ENCODE results near the gene PDHA1.

Gene PDHA1

GRCh38 chrX:19377799-19378198 is 34.1 kb downstream of the PDHA1 start:
- no peak for DNase-seq

DNA sequence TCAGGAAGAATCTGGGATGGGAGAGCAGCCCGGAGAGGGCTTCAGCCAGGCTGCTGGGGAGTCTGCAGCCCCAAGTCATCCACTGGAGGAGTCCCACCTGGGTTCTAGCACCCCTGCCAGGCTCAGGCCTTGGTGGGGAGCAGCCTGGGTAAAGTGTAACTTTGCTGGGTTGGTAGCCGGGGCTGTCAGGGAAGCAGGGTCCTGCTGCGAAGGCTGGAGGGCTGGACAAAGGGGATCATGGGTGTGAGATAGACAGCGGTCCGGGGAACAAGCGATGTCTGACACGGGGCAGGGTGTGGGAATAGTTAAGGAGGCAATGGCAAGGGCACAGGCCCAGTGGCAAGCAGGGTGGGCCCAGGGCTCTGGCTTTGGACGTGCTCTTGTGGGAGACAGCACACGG is 37.6 kb downstream of the PDHA1 start:
- DNase-seq = no peak

- DNase-seq = peak; percentile 23
Observed at GRCh38 chrX:19382555-19383145, 38.9 kb downstream of the PDHA1 start.

GRCh38 chrX:19386679-19387078 is 43.0 kb downstream of the PDHA1 start:
- no peak for DNase-seq

DNA sequence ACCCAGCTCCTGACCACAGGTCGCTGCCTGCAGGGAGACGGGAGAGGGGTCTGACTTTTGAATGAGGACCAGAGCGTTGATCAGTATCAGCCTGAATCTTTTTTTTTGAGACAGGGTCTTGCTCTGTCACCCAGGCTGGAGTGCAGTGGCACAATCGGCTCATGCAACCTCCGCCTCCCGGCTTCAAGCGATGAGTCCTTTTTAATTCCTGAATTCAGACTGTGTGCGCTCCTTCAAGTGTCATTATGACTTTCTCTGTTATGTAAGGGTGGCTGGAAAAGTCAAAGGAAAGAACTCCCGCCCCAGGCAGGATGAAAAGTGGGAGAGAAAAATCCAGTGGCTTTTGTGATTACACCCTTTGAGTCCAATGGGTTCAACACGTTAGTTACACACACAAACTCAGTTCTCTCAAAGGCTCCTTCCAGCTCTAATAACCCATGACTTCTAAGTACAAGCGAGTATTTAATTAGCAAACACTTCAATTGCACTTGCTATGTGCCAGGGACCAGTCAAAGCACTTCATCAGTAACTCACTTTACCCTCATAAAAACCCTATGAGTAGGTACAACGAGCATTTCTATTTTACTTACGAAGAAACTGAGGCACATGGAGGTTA is 44.4 kb downstream of the PDHA1 start:
- peak; percentile 30 for DNase-seq

DNA sequence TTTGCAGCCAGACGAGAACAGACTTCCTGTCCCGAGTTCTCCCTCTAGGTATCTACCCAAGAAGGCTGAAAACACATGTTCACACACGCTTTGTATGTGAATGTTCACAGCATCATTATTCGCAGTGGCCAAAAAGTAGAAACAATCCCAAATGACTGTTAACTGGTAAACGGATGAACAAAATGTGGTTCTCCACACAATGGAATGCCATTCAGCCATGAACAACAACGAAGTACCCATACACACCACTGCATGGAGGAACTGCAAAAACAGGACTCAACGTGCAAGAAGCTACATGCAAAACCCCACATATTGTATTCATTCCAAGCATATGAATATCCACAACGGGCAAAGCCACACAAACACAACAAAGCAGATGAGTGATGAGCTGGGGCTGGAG is 45.0 kb downstream of the PDHA1 start:
- no peak for DNase-seq

GRCh38 chrX:19389227-19389845 is 45.6 kb downstream of the PDHA1 start:
- no peak for DNase-seq

DNA sequence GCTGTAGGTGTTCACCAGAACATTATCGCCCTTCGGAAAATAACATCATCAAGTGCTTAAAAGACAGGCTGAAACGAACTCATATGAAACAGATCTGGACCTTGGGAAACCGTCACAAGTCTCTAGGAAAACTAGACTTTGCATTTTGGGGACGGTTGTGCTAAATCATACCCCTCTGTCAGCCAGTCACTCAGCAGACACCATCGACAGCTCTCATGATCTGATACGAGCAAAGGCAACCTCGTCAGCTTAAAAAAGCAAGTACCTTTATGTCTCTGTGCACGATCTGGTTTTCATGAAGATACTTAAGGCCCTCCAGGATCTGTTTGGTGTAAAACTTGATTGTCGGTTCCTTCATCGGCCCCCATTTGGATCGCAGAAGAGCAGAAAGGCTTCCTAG is 48.4 kb downstream of the PDHA1 start:
- no peak for DNase-seq

- no peak for DNase-seq
Observed at GRCh38 chrX:19392703-19393102, 49.0 kb downstream of the PDHA1 start.

DNA sequence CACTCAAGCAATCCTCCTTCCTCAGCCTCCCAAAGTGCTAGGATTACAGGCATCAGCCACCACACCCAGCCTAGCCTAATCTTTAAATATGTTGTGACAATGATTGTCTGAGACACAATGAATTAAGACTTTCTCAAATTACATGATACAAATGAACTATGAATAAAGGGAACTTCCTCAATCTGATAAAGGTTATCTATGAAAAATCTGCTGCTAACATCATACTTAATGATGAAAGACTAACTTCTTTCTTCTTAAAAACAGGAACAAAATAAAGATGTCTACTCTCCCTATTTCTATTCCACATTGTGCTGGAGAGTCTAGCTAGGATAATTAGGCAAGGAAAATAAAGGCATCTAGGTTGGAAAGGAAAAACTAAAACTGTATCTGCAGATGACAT is 60.0 kb downstream of the PDHA1 start:
- no peak for DNase-seq

DNA sequence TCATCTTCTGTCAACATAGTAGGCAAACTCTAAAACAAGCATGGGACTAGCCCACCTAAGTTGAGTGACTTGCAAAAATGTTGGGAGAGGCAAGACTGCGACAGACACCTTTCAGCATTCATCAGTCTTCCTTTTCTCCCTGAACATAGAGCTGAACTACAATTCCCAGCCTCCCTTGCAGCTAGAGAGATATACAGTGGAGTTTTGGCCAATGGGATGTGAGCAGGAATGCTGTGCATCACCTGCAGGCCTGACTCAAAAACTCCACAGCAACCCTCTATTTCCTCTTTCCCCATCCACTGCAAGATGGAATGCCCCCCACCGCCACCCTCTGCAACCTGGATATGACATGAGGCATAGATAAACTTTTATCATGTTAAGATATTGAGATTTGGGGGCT is 66.5 kb downstream of the PDHA1 start:
- no peak for DNase-seq

All from NCI-H510A treated with DMSO at 0.1 percent for 48 hours (cell line).